NCI-H226 (cell line): ENCODE results near the gene H2AZ1.

Experiments
- DNase-seq: peaks from one replicate; pipeline ENCODE4 v3.0.0-alpha.2; 2015

H2AZ1 gene

GRCh38 chr4:99945718-99946355, 4.2 kb downstream of the H2AZ1 start:
- peak; percentile 7 for DNase-seq

DNA sequence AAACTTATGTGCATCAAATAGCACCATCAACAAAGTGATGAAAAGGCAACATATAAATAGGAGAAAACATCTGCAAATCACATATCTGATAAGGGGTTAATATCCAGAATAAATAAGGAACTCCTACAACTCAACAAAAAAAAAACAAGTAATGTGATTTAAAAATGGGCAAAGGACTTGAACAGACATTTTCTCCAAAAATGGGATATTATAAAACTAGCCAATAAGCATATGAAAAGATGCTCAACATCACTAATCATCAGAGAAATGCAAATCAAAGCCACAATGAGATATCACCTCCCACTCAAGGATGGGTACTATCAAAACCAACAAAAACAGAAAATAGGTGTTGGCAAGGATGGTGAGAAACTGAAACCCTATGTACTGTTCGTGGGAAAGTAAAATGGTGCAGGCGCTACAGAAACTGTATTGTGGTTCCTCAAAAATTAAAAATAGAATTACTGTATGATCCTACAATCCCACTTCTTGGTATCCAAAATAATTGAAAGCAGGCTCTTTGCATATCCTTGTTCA, 6.1 kb downstream of the H2AZ1 start:
- no peak for DNase-seq

DNA sequence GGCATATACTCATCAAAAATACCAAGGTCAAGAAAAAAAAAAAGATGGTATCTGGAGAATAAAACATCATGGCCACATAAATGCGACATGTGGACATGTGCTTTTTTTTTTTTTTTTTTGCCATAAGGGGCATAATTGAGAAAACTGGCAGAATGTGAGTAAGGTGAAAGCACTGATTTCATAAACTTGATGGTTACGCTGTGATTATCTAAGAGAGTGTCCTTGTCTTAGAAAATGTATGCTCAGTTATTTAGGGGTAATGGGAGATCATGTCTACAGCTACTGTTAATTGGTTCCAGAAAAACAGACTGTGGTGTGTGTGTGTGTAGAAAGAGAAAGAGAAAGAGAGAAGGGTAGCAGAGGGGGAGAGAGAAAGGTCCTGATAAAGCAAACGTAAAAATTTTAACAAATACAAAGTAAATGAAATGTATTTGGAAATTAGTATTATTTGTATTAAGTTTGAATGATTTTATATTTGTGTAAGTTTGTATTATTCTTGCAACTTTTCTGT, 11.8 kb downstream of the H2AZ1 start:
- no peak for DNase-seq

GRCh38 chr4:99934891-99935290, 15.2 kb downstream of the H2AZ1 start:
- DNase-seq: no peak

- no peak for DNase-seq
Measured at GRCh38 chr4:99927566-99927965, 22.5 kb downstream of the H2AZ1 start.

DNA sequence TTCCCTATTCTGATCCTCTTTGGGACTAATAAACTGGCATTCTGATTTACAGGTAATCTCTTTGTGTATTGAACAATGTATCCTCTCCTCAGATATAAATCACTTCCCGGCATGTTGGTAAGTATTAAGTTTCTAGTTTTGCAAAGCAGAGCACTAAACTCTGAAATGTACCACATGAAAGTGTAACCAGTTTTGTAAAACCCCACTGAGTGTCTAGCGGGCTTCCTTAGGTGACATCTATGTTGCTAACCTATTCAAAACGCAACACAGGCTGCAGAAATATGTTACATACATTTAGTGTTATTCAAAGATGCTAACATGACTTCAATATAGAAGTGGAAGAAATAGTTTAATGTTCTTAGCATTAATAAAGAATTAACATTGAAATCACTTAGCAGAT, 28.9 kb downstream of the H2AZ1 start:
- DNase-seq: no peak

DNA sequence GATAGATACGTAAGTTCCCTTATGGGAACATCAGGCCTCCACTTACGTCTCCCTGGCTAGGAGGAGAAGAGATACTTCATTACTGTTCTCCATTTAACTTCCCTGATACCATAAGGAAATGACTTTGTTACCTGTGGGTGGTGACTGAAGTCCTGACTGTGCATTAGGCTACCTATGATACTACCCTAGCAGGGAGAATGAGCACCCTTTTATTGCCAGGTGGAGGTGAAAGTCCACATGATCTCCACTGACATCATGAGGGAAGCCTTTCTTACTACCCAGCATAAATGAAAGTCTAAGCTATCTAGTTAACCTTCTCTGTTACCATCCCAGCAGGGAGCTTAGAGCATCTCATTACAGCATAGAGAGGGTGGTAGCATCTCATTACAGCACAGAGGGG, 31.4 kb downstream of the H2AZ1 start:
- no peak for DNase-seq

GRCh38 chr4:99917575-99917974, 32.5 kb downstream of the H2AZ1 start:
- DNase-seq: no peak

GRCh38 chr4:99915449-99915848, 34.6 kb downstream of the H2AZ1 start:
- no peak for DNase-seq
